HepG2 (cell line): Measurements from ENCODE around the gene CCDC116. TPM values are rescaled to one million over a fixed set of nuclear protein-coding genes. Genes with fewer than 3 reads are reported as not detected.

ENCODE experiments used
- GRHL1 ChIP-seq: sonication (generic); formaldehyde crosslinking; conservative IDR thresholded peaks from 2 replicates; pipeline ENCODE4 v1.8.0; 2022; ENCODE audit warnings: missing genetic modification reagents
- PRDM4 ChIP-seq: sonication (generic); formaldehyde crosslinking; IDR thresholded peaks from 2 replicates; pipeline ENCODE4 v1.9.0; 2021; ENCODE audit warnings: missing genetic modification reagents, borderline replicate concordance
- SAFB2 ChIP-seq: sonication (generic); formaldehyde crosslinking; IDR thresholded peaks from 2 replicates; pipeline ENCODE4 v1.5.1; 2020; ENCODE audit warnings: missing genetic modification reagents, low read depth, mild to moderate bottlenecking, borderline replicate concordance
- ZBTB20 ChIP-seq: sonication (generic); formaldehyde crosslinking; IDR thresholded peaks from 2 replicates; pipeline ENCODE4 v1.8.1; 2023; ENCODE audit warnings: missing genetic modification reagents, low read depth, mild to moderate bottlenecking, borderline replicate concordance
- ZGPAT ChIP-seq: IDR thresholded peaks from 2 replicates; pipeline ENCODE4 v1.6.1; 2016; ENCODE audit warnings: mild to moderate bottlenecking
- ZNF205 ChIP-seq: IDR thresholded peaks from 2 replicates; pipeline ENCODE4 v1.6.1; 2018; ENCODE audit warnings: missing biosample characterization, missing genetic modification reagents
- ZNF326 ChIP-seq: sonication (generic); formaldehyde crosslinking; IDR thresholded peaks from 2 replicates; pipeline ENCODE4 v1.4.0; 2020; ENCODE audit warnings: missing genetic modification reagents, borderline replicate concordance
- polyA plus RNA-seq, 8 experiments: library from polyadenylated mRNA; depleted of rRNA in 3 of 8; stranded (reverse) in 7 of 8; unstranded in 1 of 8; fragments of >200 nt; fragmentation: Illumina TruSeq in 4 of 8; extraction: Trizol in 4 of 8; gene quantifications; 2 replicates each; pipeline versions ENCODE4 v1.2.1 to v1.2.3, GENCODE V29; 2011 to 2016; ENCODE audit warnings: low read depth in 4 of 8, missing spikeins in 1 of 8, mixed read lengths in 1 of 8; ENCODE audit not compliant: insufficient read depth in 1 of 8
- total RNA-seq, 5 experiments: library from RNA; depleted of rRNA; stranded (reverse); fragments of >200 nt; fragmentation: Illumina TruSeq; extraction: Trizol; gene quantifications; 2 replicates each; pipeline ENCODE4 v1.2.3, GENCODE V29; 2016; ENCODE audit warnings: low read depth in 1 of 5
- TF ChIP-seq, protein P1 (sequence below): sonication (generic); formaldehyde crosslinking; IDR thresholded peaks from 2 replicates; pipeline ENCODE4 v1.4.0; 2020; ENCODE audit warnings: missing genetic modification reagents
- TF ChIP-seq, protein P2 (sequence below): sonication (generic); formaldehyde crosslinking; IDR thresholded peaks from 2 replicates; pipeline ENCODE4 v1.5.0; 2020; ENCODE audit warnings: missing genetic modification reagents, mild to moderate bottlenecking, borderline replicate concordance
- TF ChIP-seq, protein P3 (sequence below): sonication (generic); formaldehyde crosslinking; IDR thresholded peaks from 2 replicates; pipeline ENCODE4 v1.8.0; 2023; ENCODE audit warnings: mild to moderate bottlenecking, missing genetic modification reagents
- TF ChIP-seq, protein P4 (sequence below): sonication (generic); formaldehyde crosslinking; IDR thresholded peaks from 2 replicates; pipeline ENCODE4 v1.8.0; 2022; ENCODE audit warnings: missing genetic modification reagents, mild to moderate bottlenecking, moderate library complexity, borderline replicate concordance

The CCDC116 gene
- total and polyA plus RNA-seq, 2 of the 13 experiments (the other 11 are each of a cell fraction or from before 2014, with no cell fraction given), result 0.15 to 0.33 TPM

GRCh38 chr22:21677606-21678443, 45.3 kb downstream of the CCDC116 start (continued):
- TF ChIP-seq, protein P1, sequence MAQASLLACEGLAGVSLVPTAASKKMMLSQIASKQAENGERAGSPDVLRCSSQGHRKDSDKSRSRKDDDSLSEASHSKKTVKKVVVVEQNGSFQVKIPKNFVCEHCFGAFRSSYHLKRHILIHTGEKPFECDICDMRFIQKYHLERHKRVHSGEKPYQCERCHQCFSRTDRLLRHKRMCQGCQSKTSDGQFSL (CRISPR knock-in tag), result 0 out of 2 replicates have a peak, but pooled peaks have one; percentile 19
- TF ChIP-seq ZNF326 (no peak), ZGPAT (peak; percentile 55; the same call in 1 of the 2 replicates), ZNF205 (no peak), GRHL1 (CRISPR knock-in tag) (no peak), ZBTB20 (CRISPR knock-in tag) (no peak), SAFB2 (0 out of 2 replicates have a peak, but pooled peaks have one; percentile 29), PRDM4 (no peak)
- TF ChIP-seq, protein P2, sequence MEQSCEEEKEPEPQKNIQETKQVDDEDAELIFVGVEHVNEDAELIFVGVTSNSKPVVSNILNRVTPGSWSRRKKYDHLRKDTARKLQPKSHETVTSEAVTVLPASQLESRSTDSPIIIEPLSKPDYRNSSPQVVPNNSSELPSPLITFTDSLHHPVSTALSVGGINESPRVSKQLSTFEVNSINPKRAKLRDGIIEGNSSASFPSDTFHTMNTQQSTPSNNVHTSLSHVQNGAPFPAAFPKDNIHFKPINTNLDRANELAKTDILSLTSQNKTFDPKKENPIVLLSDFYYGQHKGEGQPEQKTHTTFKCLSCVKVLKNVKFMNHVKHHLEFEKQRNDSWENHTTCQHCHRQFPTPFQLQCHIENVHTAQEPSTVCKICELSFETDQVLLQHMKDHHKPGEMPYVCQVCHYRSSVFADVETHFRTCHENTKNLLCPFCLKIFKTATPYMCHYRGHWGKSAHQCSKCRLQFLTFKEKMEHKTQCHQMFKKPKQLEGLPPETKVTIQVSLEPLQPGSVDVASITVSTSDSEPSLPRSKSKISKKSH, result no peak
- TF ChIP-seq, protein P3, sequence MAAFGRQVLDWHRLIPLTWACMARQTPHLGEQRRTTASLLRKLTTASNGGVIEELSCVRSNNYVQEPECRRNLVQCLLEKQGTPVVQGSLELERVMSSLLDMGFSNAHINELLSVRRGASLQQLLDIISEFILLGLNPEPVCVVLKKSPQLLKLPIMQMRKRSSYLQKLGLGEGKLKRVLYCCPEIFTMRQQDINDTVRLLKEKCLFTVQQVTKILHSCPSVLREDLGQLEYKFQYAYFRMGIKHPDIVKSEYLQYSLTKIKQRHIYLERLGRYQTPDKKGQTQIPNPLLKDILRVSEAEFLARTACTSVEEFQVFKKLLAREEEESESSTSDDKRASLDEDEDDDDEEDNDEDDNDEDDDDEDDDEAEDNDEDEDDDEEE (CRISPR knock-in tag), result 0 out of 2 replicates have a peak, but pooled peaks have one; percentile 10
- TF ChIP-seq, protein P4, sequence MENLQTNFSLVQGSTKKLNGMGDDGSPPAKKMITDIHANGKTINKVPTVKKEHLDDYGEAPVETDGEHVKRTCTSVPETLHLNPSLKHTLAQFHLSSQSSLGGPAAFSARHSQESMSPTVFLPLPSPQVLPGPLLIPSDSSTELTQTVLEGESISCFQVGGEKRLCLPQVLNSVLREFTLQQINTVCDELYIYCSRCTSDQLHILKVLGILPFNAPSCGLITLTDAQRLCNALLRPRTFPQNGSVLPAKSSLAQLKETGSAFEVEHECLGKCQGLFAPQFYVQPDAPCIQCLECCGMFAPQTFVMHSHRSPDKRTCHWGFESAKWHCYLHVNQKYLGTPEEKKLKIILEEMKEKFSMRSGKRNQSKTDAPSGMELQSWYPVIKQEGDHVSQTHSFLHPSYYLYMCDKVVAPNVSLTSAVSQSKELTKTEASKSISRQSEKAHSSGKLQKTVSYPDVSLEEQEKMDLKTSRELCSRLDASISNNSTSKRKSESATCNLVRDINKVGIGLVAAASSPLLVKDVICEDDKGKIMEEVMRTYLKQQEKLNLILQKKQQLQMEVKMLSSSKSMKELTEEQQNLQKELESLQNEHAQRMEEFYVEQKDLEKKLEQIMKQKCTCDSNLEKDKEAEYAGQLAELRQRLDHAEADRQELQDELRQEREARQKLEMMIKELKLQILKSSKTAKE (CRISPR knock-in tag), result peak; percentile 65; the same call in 1 of the 2 replicates
